ENCODE measurements around the gene EIF4G3.

DNA sequence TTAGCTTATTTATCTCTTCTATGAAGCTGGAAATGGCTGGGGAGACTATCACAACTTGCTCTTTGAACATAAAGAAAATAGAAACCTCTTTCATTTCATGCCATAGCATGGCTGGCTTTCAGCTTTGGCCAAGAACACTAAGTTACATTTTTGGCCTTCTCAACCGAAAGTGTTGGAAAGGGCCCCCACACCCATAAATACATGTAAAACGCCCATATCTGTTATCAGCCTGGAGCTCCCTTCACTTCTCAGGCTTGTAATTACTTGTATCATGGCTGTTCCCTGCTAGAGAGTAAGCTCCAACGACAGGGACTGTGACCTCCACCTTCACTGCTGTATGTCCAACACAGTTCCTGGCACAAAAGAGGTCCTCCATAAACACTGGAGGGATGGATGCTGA is 12.7 kb upstream of the EIF4G3 start:
- TF ChIP-seq, protein P1, sequence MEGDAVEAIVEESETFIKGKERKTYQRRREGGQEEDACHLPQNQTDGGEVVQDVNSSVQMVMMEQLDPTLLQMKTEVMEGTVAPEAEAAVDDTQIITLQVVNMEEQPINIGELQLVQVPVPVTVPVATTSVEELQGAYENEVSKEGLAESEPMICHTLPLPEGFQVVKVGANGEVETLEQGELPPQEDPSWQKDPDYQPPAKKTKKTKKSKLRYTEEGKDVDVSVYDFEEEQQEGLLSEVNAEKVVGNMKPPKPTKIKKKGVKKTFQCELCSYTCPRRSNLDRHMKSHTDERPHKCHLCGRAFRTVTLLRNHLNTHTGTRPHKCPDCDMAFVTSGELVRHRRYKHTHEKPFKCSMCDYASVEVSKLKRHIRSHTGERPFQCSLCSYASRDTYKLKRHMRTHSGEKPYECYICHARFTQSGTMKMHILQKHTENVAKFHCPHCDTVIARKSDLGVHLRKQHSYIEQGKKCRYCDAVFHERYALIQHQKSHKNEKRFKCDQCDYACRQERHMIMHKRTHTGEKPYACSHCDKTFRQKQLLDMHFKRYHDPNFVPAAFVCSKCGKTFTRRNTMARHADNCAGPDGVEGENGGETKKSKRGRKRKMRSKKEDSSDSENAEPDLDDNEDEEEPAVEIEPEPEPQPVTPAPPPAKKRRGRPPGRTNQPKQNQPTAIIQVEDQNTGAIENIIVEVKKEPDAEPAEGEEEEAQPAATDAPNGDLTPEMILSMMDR (IDR thresholded peaks at IDR 0.05): no peak
- no peak for TF ChIP-seq EZH2 (IDR thresholded peaks at IDR 0.05; ENCODE audit: borderline replicate concordance, insufficient read depth, low read depth, low read length, poor library complexity, severe bottlenecking)
